ENCODE results near the gene SKA2. TPM values are rescaled to one million over a fixed set of nuclear protein-coding genes. Genes with fewer than 3 reads are reported as not detected.

The SKA2 gene
- total and polyA plus RNA-seq, 2 donors (not counting 3 experiments of a cell fraction or from before 2014, with no cell fraction given): 12.9 to 79.6 TPM

DNA sequence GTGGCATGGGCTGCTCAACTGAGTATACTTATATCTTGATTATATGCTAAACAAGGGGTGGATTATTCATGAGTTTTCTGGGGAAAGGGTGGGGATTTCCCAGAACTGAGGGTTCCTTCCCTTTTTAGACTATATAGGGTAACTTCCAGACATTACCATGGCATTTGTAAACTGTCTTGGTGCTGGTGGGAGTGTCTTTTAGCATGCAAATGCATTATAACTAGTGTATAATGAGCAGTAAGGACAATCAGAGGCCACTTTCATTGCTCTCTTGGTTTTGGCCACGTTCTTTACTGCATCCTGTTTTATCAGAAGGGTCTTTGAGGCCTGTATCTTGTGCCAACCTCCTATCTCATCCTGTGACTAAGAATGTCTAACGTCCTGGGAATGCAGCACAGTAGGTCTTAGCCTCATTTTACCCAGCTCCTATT, 12.6 kb upstream of the SKA2 start:
- Histone ChIP-seq H2AFZ (ENCODE audit: low read depth, low read length) (peak overlapping the region; percentile 63), H3K4me2 (ENCODE audit: insufficient read depth, low read length) (peak overlapping the region; percentile 8), H3K9me3 (replicated peaks; ENCODE audit: control insufficient read depth, insufficient read depth, low read length) (no peaks in the 10 kb centered on the region), H3K27ac (ENCODE audit: insufficient read depth, low read depth, low read length) (peak overlapping the region; percentile 19), H3K4me1 (ENCODE audit: control insufficient read depth, extremely low read depth, insufficient read depth, low read length) (peaks cover 9% of the 10 kb centered on the region), H3K4me3 (replicated peaks in 1 of 3; ENCODE audit: insufficient read depth in 1 of 3, low read depth in 1 of 3, low read length in 3 of 3) (no peak overlapping the region), H3K9ac (replicated peaks; ENCODE audit: extremely low read depth, insufficient read depth, low read length) (peak overlapping the region; percentile 13), H3K36me3 (ENCODE audit: control insufficient read depth in 2 of 2, extremely low read depth in 1 of 2, insufficient read depth in 2 of 2, low read length in 2 of 2) (peaks cover 0 to 5% of the 10 kb centered on the region in 2 experiments), H3K27me3 (ENCODE audit: control insufficient read depth in 2 of 2, insufficient read depth in 2 of 2, low read length in 2 of 2) (no peaks in the 10 kb centered on the region), H3K79me2 (ENCODE audit: control insufficient read depth, insufficient read depth, low read length) (peaks cover 76% of the 10 kb centered on the region), H3K9me1 (replicated peaks; ENCODE audit: control insufficient read depth, extremely low read depth, insufficient read depth, low read length) (no peaks in the 10 kb centered on the region), H4K20me1 (replicated peaks; ENCODE audit: control insufficient read depth, extremely low read depth, insufficient read depth, low read length) (no peaks in the 10 kb centered on the region)
- no peak for TF ChIP-seq EZH2 (IDR thresholded peaks at IDR 0.05; ENCODE audit: borderline replicate concordance, low read depth, low read length, severe bottlenecking)
- TF ChIP-seq POLR2AphosphoS5 (IDR thresholded peaks at IDR 0.05; ENCODE audit: insufficient read depth, low read depth, low read length): peak; percentile 55
- TF ChIP-seq GATA2 (IDR thresholded peaks at IDR 0.05; ENCODE audit: insufficient read depth, insufficient read length, low read depth, low read length): peak; percentile 72
- no peak for TF ChIP-seq POLR2A (IDR thresholded peaks at IDR 0.05; ENCODE audit: low read depth, low read length)
- TF ChIP-seq, protein P1, sequence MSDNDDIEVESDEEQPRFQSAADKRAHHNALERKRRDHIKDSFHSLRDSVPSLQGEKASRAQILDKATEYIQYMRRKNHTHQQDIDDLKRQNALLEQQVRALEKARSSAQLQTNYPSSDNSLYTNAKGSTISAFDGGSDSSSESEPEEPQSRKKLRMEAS (IDR thresholded peaks at IDR 0.05; ENCODE audit: insufficient read depth, insufficient read length): no peak
- TF ChIP-seq, protein P2, sequence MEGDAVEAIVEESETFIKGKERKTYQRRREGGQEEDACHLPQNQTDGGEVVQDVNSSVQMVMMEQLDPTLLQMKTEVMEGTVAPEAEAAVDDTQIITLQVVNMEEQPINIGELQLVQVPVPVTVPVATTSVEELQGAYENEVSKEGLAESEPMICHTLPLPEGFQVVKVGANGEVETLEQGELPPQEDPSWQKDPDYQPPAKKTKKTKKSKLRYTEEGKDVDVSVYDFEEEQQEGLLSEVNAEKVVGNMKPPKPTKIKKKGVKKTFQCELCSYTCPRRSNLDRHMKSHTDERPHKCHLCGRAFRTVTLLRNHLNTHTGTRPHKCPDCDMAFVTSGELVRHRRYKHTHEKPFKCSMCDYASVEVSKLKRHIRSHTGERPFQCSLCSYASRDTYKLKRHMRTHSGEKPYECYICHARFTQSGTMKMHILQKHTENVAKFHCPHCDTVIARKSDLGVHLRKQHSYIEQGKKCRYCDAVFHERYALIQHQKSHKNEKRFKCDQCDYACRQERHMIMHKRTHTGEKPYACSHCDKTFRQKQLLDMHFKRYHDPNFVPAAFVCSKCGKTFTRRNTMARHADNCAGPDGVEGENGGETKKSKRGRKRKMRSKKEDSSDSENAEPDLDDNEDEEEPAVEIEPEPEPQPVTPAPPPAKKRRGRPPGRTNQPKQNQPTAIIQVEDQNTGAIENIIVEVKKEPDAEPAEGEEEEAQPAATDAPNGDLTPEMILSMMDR (IDR thresholded peaks at IDR 0.05; ENCODE audit: extremely low read depth in 1 of 2, insufficient read depth in 1 of 2, low read depth in 1 of 2, low read length in 2 of 2): no peak
- intact Hi-C loops (cut with micrococcal nuclease) (no loop called here), dilution Hi-C loops (cut with MboI; ENCODE audit: extremely low pct_ligation_motif_present, low sequenced_read_pairs) (no loop called here)
- no TSS peak for BruUV-seq (replicated peaks)
- DNase-seq (ENCODE audit: low read depth, low spot score) (peak; percentile 61), FAIRE-seq (peak; percentile 77)
- ChIA-PET POLR2A (no interaction called here), CTCF (no interaction called here)
